Body of pancreas (tissue), 4 donors: ENCODE data around the gene SESN3. TPM values are rescaled to one million over a fixed set of nuclear protein-coding genes. Genes with fewer than 3 reads are reported as not detected.
A peak's percentile ranks its signal among the peaks of the same experiment; 100 is the strongest.

Experiments
- ATAC-seq: fragments of 150-250 bp; one replicate; pipeline ENCODE4 v1.9.1; 2016
- DNase-seq, 4 donors: peaks; one replicate each; pipeline ENCODE4 v3.0.0-alpha.2; 2019
- H3K27ac ChIP-seq, 4 donors: fragments of 200-600 bp; sonication (generic); 1 replicate in 3 of 4; 2 replicates in 1 of 4; pipeline versions ENCODE4 v1.5.1 to v1.6.1; 2016 to 2019; ENCODE audit warnings: mild to moderate bottlenecking in 1 of 4, mixed read lengths in 1 of 4, moderate library complexity in 1 of 4
- H3K27me3 ChIP-seq, 2 donors: fragments of 200-600 bp; sonication (generic); one replicate each; pipeline ENCODE4 v1.6.0; 2016; ENCODE audit warnings: mild to moderate bottlenecking in 1 of 2
- H3K36me3 ChIP-seq, 2 donors: fragments of 200-600 bp; sonication (generic); replicated peaks in 1 of 2; 2 replicates each; pipeline ENCODE4 v1.5.1; 2016; ENCODE audit warnings: low read depth in 2 of 2; ENCODE audit not compliant: insufficient read depth in 1 of 2
- H3K4me1 ChIP-seq: fragments of 200-600 bp; sonication (generic); one replicate; pipeline ENCODE4 v1.6.0; 2016
- H3K4me3 ChIP-seq, 2 donors: fragments of 200-600 bp; sonication (generic); 1 replicate in 1 of 2; 2 replicates in 1 of 2; pipeline ENCODE4 v1.5.1; 2016 to 2019
- H3K9me3 ChIP-seq, 3 donors: fragments of 200-600 bp; sonication (generic); 1 replicate in 2 of 3; 2 replicates in 1 of 3; pipeline ENCODE4 v1.5.1; 2016
- CTCF ChIP-seq, 7 experiments: fragments of 450-650 bp in 4 of 7; fragments of 200-600 bp in 3 of 7; sonication (generic) in 3 of 7; IDR thresholded peaks; one replicate each; pipeline ENCODE4 v1.5.1; 2016 to 2019; ENCODE audit warnings: antibody characterized with exemption in 7 of 7
- POLR2A ChIP-seq, 3 donors: fragments of 450-650 bp; IDR thresholded peaks; one replicate each; pipeline ENCODE4 v1.6.1; 2016; ENCODE audit warnings: antibody characterized with exemption in 3 of 3, mild to moderate bottlenecking in 2 of 3
- WGBS, 2 donors: methylation state at CpG; one replicate each; pipeline ENCODE4 v1.1.5; 2017; 5-methylcytosine and 5-hydroxymethylcytosine counted together
- intact Hi-C: fragments of 100-400 bp; cut with DNase I; formaldehyde crosslinking; loops from one replicate; pipeline ENCODE4 v1.15.1; 2023
- total RNA-seq, 2 donors: library from RNA; depleted of rRNA; stranded (reverse); fragments of >200 nt; gene quantifications; one replicate each; pipeline ENCODE4 v1.1.0, GENCODE V29; 2016

SESN3 gene
- total RNA-seq, 2 donors from 2014 or later = 9.6 to 11.4 TPM

GRCh38 chr11:95255251-95256145, 24.5 kb upstream of the SESN3 start:
- ATAC-seq (no peak), DNase-seq (no peak)
- H3K36me3 ChIP-seq = no peaks in the 10 kb centered on the region
- 44 to 46% methylated on average over 4 of the region's 4 CpGs for WGBS, 2 donors
- H3K9me3 ChIP-seq = no peaks in the 10 kb centered on the region
- no peak overlapping the region for H3K4me3 ChIP-seq
- H3K27me3 ChIP-seq = no peaks in the 10 kb centered on the region
- no peak for TF ChIP-seq CTCF (IDR thresholded peaks at IDR 0.05)
- no peak for TF ChIP-seq POLR2A (IDR thresholded peaks at IDR 0.05)
- H3K27ac ChIP-seq = peak overlapping the region in 1 of 4 donors; percentile 23
- H3K4me1 ChIP-seq = peaks cover 12% of the 10 kb centered on the region
- intact Hi-C loops = no loop called here

- Histone ChIP-seq H3K4me1 (peaks cover 12% of the 10 kb centered on the region), H3K4me3 (no peak overlapping the region), H3K27me3 (no peaks in the 10 kb centered on the region), H3K27ac (peak overlapping the region in 2 of 4 donors; percentile 23 to 49), H3K9me3 (no peaks in the 10 kb centered on the region), H3K36me3 (no peaks in the 10 kb centered on the region)
- ATAC-seq (no peak), DNase-seq (no peak)
- TF ChIP-seq POLR2A (IDR thresholded peaks at IDR 0.05) (no peak), CTCF (IDR thresholded peaks at IDR 0.05) (no peak)
- intact Hi-C loops = no loop called here
These were observed 23.7 kb upstream of the SESN3 start for GRCh38 chr11:95254716-95255115.

- H3K4me3 ChIP-seq = no peak overlapping the region
- 5 to 13% methylated on average over 8 of the region's 8 CpGs for WGBS, 2 donors
- peak; percentile 98 for ATAC-seq
These were observed 23.2 kb upstream of the SESN3 start for GRCh38 chr11:95254131-95254704.

GRCh38 chr11:95253141-95253540, 22.1 kb upstream of the SESN3 start:
- ATAC-seq = no peak
- WGBS, 2 donors = 83 to 86% methylated on average over 2 of the region's 2 CpGs
- H3K4me3 ChIP-seq = no peak overlapping the region
- no peak for DNase-seq
- H3K4me1 ChIP-seq = peaks cover 12% of the 10 kb centered on the region
- H3K27me3 ChIP-seq = no peaks in the 10 kb centered on the region
- H3K9me3 ChIP-seq = no peaks in the 10 kb centered on the region
- intact Hi-C loops = no loop called here
- H3K27ac ChIP-seq = no peak overlapping the region
- TF ChIP-seq CTCF (IDR thresholded peaks at IDR 0.05) (no peak), POLR2A (IDR thresholded peaks at IDR 0.05) (no peak)
- no peaks in the 10 kb centered on the region for H3K36me3 ChIP-seq

More at GRCh38 chr11:95254131-95254704, 23.2 kb upstream of the SESN3 start:
- H3K9me3 ChIP-seq = no peaks in the 10 kb centered on the region
- peak overlapping the region in 1 of 4 donors; percentile 49 for H3K27ac ChIP-seq
- no peaks in the 10 kb centered on the region for H3K36me3 ChIP-seq
- intact Hi-C loops = no loop called here
- DNase-seq = peak; percentile 53 to 88 (median 70)
- no peaks in the 10 kb centered on the region for H3K27me3 ChIP-seq
- TF ChIP-seq CTCF (IDR thresholded peaks at IDR 0.05) = no peak
- TF ChIP-seq POLR2A (IDR thresholded peaks at IDR 0.05) = no peak
- H3K4me1 ChIP-seq = peaks cover 12% of the 10 kb centered on the region
